DMS53 (cell line): ENCODE results near the gene GALE.

Experiments
- DNase-seq: peaks from one replicate; lab custom pipeline; 2025; lab: John Stamatoyannopoulos, UW

Gene GALE

GRCh38 chr1:23751050-23751814, 49.3 kb downstream of the GALE start:
- peak; percentile 87 for DNase-seq

GRCh38 chr1:23748016-23748415, 52.5 kb downstream of the GALE start:
- no peak for DNase-seq
